ENCODE data around the gene RNF227.

RNF227 gene

DNA sequence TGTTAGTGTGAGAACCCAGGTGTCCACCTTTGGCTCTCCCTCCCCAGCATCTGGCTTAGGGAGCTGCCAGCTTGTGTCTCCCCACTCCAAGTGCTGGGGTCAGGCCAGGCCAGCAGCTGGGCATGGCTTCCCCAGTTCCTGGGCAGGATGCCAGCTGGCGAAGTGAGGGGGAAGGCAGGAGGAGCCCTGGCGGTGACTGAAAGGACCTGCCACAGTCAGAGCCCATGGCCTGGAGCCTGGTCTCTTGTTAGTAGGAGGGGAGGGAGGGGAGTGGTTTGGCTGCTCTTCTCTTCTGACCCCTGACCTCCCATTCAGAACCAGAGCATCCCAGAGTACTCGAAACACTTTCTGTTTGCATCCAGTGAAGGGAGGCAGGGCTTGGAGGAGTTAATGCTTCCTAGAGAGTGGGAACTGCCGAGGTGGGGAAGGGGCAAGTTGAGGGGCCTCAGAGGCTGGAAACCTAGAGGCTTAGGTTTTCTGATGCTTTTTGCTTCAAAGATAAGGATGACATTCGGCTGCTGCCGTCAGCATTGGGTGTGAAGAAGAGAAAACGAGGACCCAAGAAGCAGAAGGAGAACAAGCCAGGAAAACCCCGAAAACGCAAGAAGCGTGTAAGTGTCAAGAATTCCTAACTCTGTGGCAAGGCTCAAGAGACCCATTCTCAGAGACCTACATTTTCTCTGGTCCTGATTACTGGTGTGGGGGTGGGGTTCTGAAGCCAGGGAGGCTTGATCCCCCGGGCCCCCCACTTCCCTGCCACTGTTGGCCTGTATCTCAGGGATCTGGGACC is 26.7 kb downstream of the RNF227 start:
- DNase-seq (ENCODE audit: low spot score) = peak; percentile 79

DNA sequence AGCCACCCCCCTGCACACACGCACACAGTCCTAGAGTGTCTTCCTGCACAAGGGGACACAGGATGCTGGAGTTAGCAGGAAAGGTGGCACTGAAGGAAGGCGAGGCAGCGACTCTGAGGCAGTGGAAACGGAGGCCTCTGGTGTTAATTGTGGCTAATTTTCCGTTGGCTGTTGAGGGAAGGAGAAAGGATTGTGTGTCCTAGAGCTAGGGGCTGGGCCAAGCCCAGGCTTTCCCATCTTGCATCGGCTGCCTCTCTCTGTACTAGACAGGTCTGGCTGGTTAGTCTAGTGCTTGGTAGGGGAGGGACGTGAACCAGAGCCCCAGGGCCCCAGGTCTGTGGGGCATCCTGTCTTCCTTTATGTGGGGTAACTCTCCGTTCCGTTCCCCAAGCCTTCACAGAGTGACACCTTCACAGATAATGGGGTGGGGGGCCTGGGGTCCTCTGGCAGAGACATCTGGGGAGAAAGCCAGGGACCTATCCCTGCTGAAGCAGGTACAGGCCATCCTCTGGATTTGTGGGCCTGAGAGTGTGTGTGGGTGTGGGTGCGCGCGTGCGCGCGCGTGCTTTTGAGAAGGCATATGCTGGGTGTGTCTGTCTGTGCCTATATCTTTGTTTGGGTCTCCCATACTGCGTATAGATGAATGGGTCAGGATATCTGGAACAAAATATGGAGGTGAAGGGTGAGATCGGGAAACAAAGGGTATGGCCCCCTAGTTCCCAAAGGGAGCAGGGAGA is 27.7 kb downstream of the RNF227 start, which contains the start of gene CHD3:
CHD3 (plus strand) TSS at position 606 of the 737 bp plus-strand sequence. CDS start 212 bp downstream, outside the sequence.
- DNase-seq (ENCODE audit: low spot score) = peak; percentile 48

DNA sequence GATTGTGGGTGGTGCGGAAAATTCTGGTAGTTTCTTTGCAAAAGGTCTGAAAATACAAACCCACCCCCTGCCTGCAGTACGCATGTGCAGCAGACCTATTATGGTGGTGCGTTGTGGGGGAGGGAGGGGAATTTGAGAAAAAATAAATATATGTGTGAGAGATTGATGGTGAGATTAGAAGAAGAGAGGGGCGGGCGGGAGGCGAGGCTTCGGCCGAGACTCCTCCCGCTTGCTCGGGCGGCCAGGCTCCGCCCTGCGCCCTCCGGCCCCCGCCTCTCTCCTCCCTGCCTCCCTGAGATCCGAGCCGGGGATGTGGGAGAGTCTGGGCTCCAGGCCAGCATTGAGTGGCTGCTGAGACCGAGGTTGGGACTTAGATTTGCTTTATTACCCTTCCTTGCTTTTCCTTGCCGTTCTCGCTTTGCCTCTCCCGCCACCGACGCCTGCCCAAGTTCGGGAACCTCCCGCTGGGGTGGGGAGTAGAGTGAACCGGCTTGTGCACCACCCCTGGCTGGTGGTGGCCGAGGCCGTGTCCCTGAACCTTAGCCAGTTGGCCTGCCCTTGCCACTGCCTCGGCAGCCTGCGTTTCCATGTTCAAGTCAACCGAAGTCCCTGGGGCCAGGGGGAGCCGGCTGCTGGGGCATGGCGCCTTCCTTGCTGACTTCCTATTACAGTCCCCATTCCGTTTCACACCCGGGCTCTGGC is 28.5 kb downstream of the RNF227 start:
- DNase-seq (ENCODE audit: low spot score) = peak; percentile 98

DNA sequence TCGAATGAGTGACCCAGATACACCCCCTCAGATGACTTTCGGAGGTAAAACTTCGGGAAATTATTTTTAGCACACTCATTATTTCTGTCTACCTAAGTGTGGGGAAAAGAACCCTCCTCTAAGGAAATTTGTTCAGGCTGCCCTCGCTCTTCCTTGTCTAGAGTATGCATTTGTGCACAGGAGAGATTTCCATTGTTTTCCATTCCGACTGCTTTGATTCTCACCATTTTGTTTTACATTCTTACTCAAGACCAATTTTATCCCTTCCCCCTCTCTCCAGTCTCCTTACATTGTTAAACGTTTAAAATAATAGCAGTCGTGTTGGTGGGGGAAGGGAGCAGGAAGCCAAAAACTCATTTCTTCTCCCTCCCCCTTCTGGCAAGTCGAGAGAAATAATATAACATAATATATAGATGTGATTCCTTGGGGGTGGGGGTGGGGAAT is 29.0 kb downstream of the RNF227 start:
- no peak for DNase-seq (ENCODE audit: low spot score)

DNA sequence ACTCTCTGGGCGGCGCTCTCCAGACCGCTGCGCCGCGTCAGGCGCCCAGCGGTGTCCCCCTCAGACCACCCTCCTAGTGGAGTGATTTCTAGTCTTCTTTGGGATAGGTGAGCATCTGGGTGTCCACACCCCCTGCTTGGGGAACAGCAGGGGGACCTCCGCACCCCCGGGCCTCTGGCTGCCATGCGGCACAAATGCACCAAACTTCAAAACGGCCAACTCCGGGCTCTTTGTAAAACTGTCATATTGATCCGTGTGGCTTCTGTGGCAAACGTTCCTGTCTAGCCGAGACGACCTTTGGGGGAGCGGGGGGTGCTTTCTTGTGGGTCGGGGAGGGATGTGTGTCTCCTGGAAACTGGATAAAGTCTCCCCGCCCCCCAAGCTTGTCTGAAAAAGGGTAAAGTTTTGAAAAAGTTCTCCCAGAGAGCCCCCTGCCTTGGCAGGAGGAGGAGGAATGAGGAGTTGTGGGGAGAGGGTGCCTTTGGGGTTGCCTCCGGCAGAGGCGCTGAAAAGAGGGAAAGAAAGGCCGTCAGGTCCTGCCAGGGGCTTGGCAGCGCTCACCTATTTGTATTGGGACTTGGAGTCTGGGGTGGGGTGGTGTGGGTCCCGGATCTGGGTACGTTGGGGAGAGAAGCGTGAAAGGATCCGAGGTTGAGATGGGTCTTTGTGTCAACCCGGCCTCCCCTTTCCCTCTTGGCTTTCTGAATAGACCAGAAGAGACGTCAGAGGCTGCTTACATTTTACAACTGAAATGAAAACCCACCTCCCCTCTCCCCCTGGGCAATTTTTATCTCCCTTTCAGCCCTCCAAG is 29.7 kb downstream of the RNF227 start:
- DNase-seq (ENCODE audit: low spot score) = no peak

DNA sequence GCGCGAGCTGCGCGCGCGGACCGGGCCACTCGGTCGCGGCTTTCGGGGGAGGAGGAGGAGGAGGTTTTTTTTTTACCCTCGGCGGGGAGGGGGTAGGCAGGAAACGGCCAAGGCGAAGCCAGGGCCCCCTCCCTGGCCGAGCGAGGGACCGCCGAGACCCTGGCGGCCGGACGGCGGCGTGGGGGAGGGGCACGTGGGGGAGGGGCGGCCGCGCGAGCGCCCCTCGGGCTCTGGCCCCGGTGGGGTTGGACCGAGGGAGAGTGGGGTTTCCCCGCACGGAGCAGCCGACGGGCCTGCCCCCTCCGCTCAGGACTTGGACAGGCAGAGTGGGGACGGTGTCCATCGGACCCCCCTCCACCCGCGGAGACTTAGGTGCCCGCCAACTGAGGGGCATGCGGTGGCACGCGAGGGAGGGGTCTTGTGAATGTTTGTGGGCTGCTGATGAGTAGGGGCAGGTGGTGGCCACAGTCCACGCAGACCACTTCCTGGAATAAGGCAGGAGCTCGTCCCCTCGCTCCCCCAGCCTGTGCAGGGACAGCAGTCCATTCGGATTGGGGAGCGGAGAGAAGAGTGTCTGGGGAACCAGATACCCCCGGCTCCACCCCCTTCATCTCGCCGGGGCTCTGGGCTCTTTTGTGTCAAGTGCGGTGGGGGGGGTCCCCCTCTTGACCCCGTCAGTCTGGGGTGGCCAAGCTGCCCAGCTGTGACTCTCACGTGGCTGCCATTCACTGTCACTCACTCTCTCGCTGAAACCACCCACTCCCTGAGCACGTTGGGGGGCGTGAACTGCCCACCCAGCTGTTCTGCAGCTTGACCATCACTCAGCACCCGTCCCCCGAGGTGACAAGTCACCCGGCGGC is 30.5 kb downstream of the RNF227 start:
- peak; percentile 78 for DNase-seq (ENCODE audit: low spot score)

DNA sequence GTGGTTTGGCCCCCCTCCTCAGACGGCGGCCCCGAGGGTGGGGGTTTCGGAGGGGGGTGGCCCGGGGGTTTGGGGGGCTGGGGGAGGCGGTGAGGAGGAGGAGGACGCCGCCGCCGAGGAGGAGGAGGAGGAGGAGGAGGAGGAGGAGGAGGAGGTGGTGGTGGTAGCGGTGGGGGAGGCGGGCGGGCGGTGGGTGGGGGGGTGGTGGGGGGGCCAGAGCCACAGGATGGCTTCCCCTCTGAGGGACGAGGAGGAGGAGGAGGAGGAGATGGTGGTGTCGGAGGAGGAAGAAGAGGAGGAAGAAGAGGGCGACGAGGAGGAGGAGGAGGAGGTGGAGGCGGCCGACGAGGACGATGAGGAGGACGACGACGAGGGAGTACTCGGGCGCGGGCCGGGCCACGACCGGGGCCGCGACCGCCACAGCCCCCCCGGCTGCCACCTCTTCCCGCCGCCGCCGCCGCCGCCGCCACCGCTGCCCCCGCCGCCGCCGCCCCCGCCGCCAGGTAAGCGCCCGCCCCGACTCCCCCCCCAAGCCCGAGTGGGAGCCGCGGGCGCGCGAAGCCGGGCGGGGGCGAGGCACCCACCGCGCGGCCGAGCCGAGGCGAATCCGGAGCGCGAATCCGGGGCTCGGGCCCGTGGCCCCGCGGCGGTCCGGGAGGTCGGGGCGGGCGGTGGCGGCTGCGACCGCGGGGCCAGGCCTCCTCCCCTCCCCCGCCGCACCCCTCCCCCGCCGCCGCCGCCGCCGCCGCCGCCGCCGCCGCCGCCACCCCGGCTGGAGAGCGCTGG is 31.3 kb downstream of the RNF227 start:
- no peak for DNase-seq (ENCODE audit: low spot score)

DNA sequence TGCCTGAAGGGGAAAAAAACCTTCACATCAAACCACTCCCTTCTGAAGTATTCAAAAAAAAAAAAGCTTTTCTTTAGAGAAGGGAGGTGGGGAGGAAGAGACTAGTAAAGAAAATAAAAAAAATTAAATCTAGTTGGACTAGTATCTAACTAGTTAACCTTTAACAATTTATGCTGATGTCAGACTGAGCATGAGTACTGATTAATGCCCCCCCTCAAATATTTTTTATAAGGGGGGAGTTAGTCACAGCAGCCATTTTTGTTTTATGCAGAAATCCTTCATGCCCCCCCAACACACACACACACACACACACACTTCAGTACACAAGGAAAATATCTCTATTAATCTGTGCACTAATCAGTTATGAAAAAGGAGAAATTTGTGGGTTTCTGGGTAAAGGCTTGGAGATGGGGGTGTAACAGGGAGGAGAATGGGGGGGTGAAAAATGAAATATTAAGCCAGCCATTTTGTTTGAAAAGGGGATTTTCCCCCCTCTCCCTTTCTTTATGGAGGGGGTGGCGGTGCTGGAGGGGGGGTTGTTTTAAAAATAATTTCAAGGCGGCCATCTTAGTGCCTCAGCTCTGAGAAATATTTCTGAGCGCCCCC is 32.2 kb downstream of the RNF227 start:
- DNase-seq (ENCODE audit: low spot score) = no peak

DNA sequence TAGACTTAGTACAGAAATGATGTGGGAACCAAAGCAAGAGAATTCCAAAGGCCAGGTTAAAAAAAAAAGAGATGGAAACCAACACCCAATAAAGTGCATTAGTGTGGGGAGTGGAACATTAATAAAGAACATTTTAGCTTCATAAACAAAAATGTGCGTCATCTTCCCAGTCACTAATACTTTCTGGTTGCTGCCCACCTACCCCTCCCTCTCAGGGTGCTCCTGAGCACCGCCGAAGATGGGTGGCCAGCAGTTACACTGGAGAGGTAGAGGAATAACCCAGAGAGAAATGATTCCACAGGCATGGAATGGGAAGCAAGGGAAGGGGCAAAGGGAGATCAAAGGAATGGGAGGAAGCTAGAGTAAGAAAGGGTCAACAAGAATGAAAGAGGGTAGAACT is 33.5 kb downstream of the RNF227 start:
- no peak for DNase-seq (ENCODE audit: low spot score)

DNA sequence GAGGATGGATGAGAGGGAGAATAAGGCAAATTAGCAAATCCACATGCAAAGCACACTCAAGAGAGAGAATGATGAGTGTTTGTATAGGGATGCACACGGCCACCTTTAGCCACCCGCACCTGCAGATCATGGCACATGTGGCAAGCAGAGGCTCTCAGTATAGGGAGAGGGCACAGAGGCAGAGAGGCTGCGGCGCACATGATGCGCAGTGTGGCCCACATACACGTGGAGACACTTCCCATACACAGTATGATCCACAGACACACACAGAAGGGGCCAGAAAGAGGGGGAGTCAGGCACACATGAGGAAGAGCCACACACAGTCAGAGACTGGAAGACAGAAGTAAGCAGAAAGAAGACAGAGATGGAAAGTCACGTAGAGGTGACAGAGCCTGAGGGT is 34.0 kb downstream of the RNF227 start:
- no peak for DNase-seq (ENCODE audit: low spot score)

DNA sequence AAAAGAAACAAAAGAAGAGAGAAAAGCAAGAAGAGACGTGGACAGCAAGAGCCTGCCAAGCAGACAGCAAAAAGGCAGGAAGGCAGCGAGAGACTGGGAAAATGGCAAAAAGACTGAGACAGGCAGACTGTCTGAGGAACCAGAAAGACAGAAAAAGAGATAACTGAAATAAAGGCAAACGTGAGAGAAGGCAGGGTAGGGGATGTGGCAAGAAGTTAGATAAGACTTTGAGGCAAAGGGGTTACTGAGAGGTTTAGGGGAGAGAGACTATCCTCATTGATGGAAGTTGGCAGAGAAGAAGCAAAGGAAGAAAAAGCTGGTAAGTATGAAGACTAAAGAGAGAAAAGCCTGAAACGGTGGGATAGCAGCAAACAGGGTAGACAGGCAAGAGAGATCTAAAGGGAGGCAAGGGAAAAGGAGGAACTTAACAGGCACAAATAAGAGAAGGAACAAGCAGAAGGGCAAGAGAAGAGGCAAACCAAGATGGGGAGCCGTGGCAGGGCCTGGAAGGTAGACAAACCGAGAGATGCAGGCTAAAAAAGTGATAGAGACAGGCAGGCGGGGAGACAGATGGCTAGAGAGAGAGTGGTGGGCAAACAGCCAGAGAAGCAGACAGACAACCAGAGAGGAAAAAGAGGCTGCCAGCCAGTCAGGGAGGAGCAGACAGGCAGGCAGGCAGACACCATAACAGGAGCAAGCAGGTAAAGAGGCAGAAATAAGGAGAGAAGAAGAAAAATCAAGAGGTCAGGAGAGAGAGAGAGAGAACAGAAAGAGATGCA is 34.6 kb downstream of the RNF227 start:
- no peak for DNase-seq (ENCODE audit: low spot score)

DNA sequence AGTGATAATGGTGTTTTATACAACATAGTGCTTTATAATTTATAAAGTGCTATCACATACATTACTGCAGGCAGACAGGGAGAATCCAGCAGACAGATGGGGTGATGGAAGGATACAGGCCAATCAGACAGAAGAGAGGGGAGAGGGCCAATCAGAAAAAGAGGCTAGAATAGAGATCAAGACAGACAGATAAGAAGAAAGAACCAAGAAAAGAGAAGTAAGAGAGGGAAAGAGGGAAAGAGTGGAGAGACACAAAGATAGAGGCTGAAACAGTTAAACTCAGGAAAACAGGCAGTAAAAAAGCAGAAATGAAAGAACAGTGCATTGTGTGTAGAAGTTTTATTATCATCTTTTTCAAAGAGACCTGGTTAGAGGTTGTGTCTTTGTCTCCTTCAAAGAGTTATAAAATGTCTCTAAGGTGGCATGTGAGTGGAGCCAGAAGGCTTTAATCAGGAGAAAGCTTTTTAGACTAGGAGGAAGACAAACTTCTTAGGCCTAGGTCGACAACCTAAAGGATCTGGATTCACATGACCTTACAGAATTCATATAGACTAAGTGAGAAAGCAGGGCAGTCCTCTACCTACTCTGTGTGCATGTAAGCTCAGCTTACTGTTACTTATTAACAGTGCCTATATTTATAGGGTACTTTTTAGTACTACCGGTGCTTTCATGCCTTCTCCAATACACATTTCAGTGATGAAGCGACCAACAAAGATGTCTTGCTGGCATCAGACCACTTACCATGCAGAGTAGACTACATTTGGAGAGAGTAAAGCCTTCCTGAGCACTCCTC is 35.8 kb downstream of the RNF227 start:
- peak; percentile 47 for DNase-seq (ENCODE audit: low spot score)

DNA sequence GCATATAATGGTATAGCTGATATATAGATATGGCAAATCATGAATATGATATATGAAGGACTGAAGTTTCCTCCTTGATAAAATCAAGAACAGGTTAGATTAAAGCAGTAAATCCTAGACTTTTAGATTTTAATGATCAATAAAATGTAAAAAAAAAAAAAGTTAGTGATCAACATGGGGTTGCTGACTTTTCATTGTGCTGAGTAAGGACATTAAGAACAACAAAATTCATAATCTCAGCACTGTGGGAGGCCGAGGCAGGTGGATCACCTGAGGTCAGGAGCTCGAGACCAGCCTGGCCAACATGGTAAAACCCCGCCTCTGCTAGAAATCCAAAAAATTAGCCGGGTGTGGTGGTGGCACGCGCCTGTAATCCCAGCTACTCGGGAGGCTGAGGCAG is 37.9 kb downstream of the RNF227 start:
- DNase-seq (ENCODE audit: low spot score) = no peak

DNA sequence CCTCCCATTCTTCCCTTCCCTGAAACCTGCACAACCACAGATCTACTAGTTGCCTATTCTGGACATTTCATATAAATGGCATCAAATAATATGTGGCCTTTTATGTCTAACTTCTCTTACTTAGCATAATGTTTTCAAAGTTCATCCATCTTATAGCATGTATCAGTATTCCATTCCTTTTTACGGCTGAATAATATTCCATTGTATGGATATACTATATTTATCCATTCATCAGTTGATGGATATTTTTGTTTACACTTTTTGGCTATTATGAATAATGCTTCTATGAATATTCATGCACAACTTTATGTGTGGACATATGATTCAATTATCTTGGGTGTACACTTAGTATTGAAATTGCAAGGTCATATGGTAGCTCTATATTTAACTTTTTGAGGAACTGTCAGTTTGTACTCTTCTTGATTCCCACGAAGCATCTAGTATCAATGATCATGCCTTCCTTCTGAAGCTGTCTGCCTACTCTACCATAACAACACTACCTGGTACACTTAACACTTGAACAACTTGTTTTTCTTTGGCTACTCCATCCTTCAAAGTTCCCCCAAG is 40.2 kb downstream of the RNF227 start:
- DNase-seq (ENCODE audit: low spot score) = no peak

DNA sequence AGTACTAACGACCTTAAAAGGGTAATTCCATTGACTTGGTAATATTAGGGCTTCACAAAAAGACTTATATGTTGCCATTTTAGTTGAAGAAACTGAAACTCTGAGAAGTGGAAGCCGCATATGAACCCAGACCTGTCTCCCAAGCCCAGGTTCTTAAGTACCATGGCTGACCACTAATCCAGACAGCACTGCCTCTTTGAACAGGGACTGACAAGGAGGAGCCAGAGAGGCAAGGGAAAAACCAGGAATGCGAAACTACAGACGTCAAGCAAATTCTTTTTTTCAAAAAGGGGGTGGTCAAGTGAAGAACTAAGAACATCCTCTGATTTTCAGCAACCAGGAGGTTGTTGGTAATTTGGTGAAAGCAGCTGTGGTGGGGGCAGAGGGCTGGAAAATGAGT is 43.0 kb downstream of the RNF227 start:
- no peak for DNase-seq (ENCODE audit: low spot score)

DNA sequence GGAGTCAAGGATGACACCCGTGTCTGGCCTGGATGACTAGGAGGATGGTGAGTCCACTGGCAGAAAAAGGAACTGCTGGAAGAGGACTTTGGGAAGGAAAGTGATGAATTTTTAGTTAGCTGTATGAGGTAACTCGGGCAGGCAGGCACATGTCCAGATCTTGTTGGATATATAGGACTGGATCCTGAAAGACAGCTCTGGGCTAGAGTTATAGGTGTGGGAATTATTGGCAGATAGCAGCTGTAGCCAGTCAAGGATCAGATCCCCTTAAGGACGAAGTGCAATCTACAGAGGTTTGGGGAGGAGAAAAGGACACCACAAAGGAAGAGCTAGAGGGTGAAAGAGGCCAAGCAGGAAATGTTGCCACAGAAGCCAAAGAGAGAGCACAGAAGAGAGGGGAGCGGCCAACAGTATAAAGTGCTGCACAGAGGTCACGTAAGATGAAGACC is 48.2 kb downstream of the RNF227 start:
- no peak for DNase-seq (ENCODE audit: low spot score)

DNA sequence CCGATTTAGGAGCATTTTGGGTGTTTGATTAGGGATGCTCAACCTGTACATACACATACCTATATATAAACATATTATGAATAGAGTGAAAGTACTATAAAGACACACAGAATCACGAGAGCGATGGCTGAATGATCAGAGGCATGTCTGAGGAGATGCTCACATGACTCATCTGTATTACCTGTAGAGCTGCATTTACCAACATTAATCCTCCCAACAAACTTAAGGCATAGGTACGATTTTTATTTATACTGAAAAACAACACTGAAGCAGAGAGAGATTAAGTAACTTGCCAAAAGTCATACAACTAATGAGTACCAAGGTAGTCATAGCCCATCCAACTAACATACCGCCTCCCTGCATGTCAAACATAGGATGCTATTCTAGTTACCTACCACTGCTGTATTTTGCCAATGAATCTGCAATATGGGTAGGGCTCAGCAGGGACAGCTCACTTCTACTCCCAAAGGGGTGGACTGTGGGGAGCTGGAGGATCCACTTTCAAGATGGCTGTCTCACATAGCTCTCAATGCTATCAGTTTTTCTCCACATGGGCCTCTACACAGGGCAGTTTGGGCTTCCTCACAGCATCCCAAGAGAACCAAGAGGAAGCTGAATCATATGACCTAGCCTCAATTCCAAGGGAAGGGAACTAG is 51.0 kb downstream of the RNF227 start:
- no peak for DNase-seq (ENCODE audit: low spot score)
